ENCODE data around the gene TTC29.

GRCh38 chr4:146840731-146841130 is 104.9 kb downstream of the TTC29 start:
- TF ChIP-seq CTCF (IDR thresholded peaks at IDR 0.05): no peak
- TF ChIP-seq POLR2A (IDR thresholded peaks at IDR 0.05): no peak
- TF ChIP-seq POLR2AphosphoS5 (IDR thresholded peaks at IDR 0.05; ENCODE audit: insufficient read depth in 1 of 2, low read depth in 1 of 2): no peak

Data from vagina (tissue), 2 donors.